Erythroblast (primary cell): Measurements from ENCODE around the gene KRT33B.

Source experiments
- GATA1 ChIP-seq: IDR thresholded peaks from 2 replicates; pipeline ENCODE4 v1.6.1; 2011; ENCODE audit warnings: low read depth, mild to moderate bottlenecking, control low read depth, low read length, moderate library complexity
- POLR2A ChIP-seq: IDR thresholded peaks from 2 replicates; pipeline ENCODE4 v1.6.1; 2011; ENCODE audit warnings: mild to moderate bottlenecking, low read length

GRCh38 chr17:41404024-41404671 is 34.5 kb upstream of the KRT33B start:
- TF ChIP-seq POLR2A (no peak), GATA1 (no peak)
